Endothelial cell of umbilical vein (primary cell): ENCODE results near the gene IPO9. TPM values are rescaled to one million over a fixed set of nuclear protein-coding genes. Genes with fewer than 3 reads are reported as not detected.
A peak's percentile ranks its signal among the peaks of the same experiment; 100 is the strongest.

ENCODE experiments used
- BruUV-seq: library from RNA; stranded (reverse); fragments of 400-500 nt; replicated peaks from 2 replicates; lab custom pipeline; 2021; lab: Mats Ljungman, UMichigan
- CTCF ChIA-PET: fragments of 300-600, 350-600 bp; sonication (Branson Sonifier 250); formaldehyde crosslinking; loops from one replicate; lab custom pipeline; 2021; ENCODE audit warnings: antibody characterized with exemption, inconsistent platforms; lab: Charles Lee
- POLR2A ChIA-PET: fragments of 300-600, 350-600 bp; sonication (Branson Sonifier 250); formaldehyde crosslinking; loops from one replicate; lab custom pipeline; 2021; ENCODE audit warnings: antibody characterized with exemption, inconsistent platforms; lab: Charles Lee
- DNase-seq: peaks from one replicate; pipeline ENCODE4 v3.0.0-alpha.2; 2011; ENCODE audit warnings: low read depth, low spot score
- FAIRE-seq: peaks from 2 replicates; lab custom pipeline; 2011; peaks lifted over from hg19 to GRCh38; lab: Jason Lieb, UNC
- H2AFZ ChIP-seq: 2 replicates; pipeline ENCODE4 v1.6.0; 2012; ENCODE audit warnings: low read depth, low read length, control low read depth, inconsistent platforms
- H3K27ac ChIP-seq: 2 replicates; pipeline ENCODE4 v1.5.1; 2011; ENCODE audit warnings: low read depth, mild to moderate bottlenecking, control low read depth, low read length, moderate library complexity; ENCODE audit not compliant: insufficient read depth
- H3K27me3 ChIP-seq, 2 experiments: 2 replicates each; pipeline versions ENCODE4 v1.6.0 to v1.6.1; 2011; ENCODE audit warnings: low read length in 2 of 2, mixed read lengths in 1 of 2; ENCODE audit not compliant: control insufficient read depth in 2 of 2, insufficient read depth in 2 of 2
- H3K36me3 ChIP-seq, 2 experiments: 2 replicates in 1 of 2; 3 replicates in 1 of 2; pipeline ENCODE4 v1.5.1; 2011; ENCODE audit warnings: low read length in 2 of 2, mild to moderate bottlenecking in 1 of 2, moderate library complexity in 1 of 2; ENCODE audit not compliant: control insufficient read depth in 2 of 2, insufficient read depth in 2 of 2; ENCODE audit errors: extremely low read depth in 1 of 2
- H3K4me1 ChIP-seq: 3 replicates; pipeline ENCODE4 v1.5.1; 2011; ENCODE audit warnings: mild to moderate bottlenecking, low read length; ENCODE audit not compliant: control insufficient read depth, insufficient read depth; ENCODE audit errors: extremely low read depth
- H3K4me2 ChIP-seq: 2 replicates; pipeline ENCODE4 v1.6.1; 2011; ENCODE audit warnings: low read length, control low read depth, mixed read lengths; ENCODE audit not compliant: insufficient read depth
- H3K4me3 ChIP-seq, 3 experiments: fragments of 200-600 bp in 1 of 3; sonication (generic), shearing (Covaris generic) in 1 of 3; replicated peaks in 1 of 3; 2 replicates each; pipeline ENCODE4 v1.5.1; 2011 to 2016; ENCODE audit warnings: control low read depth in 3 of 3, low read length in 3 of 3, mild to moderate bottlenecking in 2 of 3, inconsistent platforms in 1 of 3, low read depth in 1 of 3, moderate library complexity in 1 of 3; ENCODE audit not compliant: insufficient read depth in 1 of 3
- H3K79me2 ChIP-seq: 2 replicates; pipeline ENCODE4 v1.6.0; 2012; ENCODE audit warnings: low read length, inconsistent platforms; ENCODE audit not compliant: control insufficient read depth, insufficient read depth
- H3K9ac ChIP-seq: replicated peaks from 2 replicates; pipeline ENCODE3; 2011; ENCODE audit warnings: low read length, control low read depth; ENCODE audit not compliant: insufficient read depth; ENCODE audit errors: extremely low read depth
- H3K9me1 ChIP-seq: replicated peaks from 3 replicates; pipeline ENCODE4 v1.6.0; 2011; ENCODE audit warnings: mild to moderate bottlenecking, low read length; ENCODE audit not compliant: control insufficient read depth, insufficient read depth; ENCODE audit errors: extremely low read depth
- H3K9me3 ChIP-seq: replicated peaks from 2 replicates; pipeline ENCODE4 v1.5.1; 2012; ENCODE audit warnings: low read length, inconsistent platforms; ENCODE audit not compliant: control insufficient read depth, insufficient read depth
- H4K20me1 ChIP-seq: replicated peaks from 2 replicates; pipeline ENCODE3; 2011; ENCODE audit warnings: mild to moderate bottlenecking, low read length; ENCODE audit not compliant: control insufficient read depth, insufficient read depth; ENCODE audit errors: extremely low read depth
- EZH2 ChIP-seq: IDR thresholded peaks from 2 replicates; pipeline ENCODE4 v1.6.1; 2012; ENCODE audit warnings: borderline replicate concordance, low read depth, mild to moderate bottlenecking, moderate library complexity, low read length, inconsistent platforms; ENCODE audit not compliant: severe bottlenecking
- FOS ChIP-seq: IDR thresholded peaks from 2 replicates; pipeline ENCODE4 v1.6.1; 2011; ENCODE audit warnings: mild to moderate bottlenecking, low read length, moderate library complexity, borderline replicate concordance; ENCODE audit not compliant: insufficient read depth
- GATA2 ChIP-seq: IDR thresholded peaks from 2 replicates; pipeline ENCODE4 v1.7.0; 2011; ENCODE audit warnings: low read depth, mild to moderate bottlenecking, moderate library complexity, mixed read lengths, low read length; ENCODE audit not compliant: insufficient read length, insufficient read depth
- JUN ChIP-seq: IDR thresholded peaks from 2 replicates; pipeline ENCODE4 v1.6.1; 2011; ENCODE audit warnings: borderline replicate concordance, low read depth; ENCODE audit not compliant: insufficient read length, insufficient read depth
- MYC ChIP-seq: IDR thresholded peaks from one replicate; pipeline ENCODE4 v1.6.1; 2011; ENCODE audit warnings: mild to moderate bottlenecking, low read depth, low read length
- POLR2A ChIP-seq: IDR thresholded peaks from 2 replicates; pipeline ENCODE4 v1.6.1; 2012; ENCODE audit warnings: low read depth, mild to moderate bottlenecking, control low read depth, low read length
- POLR2AphosphoS5 ChIP-seq: IDR thresholded peaks from 2 replicates; pipeline ENCODE4 v1.6.1; 2012; ENCODE audit warnings: low read depth, mild to moderate bottlenecking, control low read depth, low read length, moderate library complexity; ENCODE audit not compliant: insufficient read depth
- dilution Hi-C: fragments of 300-500 bp; cut with MboI; formaldehyde crosslinking; loops from one replicate; pipeline ENCODE4 v1.15.0; 2019; ENCODE audit warnings: low sequenced_read_pairs; ENCODE audit not compliant: extremely low pct_ligation_motif_present
- intact Hi-C: fragments of 100-400 bp; cut with micrococcal nuclease; formaldehyde crosslinking; loops from one replicate; pipeline ENCODE4 v1.10.0; 2022
- polyA plus RNA-seq, 4 experiments: library from polyadenylated mRNA; depleted of rRNA in 3 of 4; stranded (reverse) in 3 of 4; unstranded in 1 of 4; fragments of >200 nt; gene quantifications; 2 replicates each; pipeline versions ENCODE4 v1.2.1 to v1.2.3, GENCODE V29; 2011 to 2012; ENCODE audit warnings: missing spikeins in 1 of 4
- total RNA-seq: library from RNA; stranded (reverse); gene quantifications from 2 replicates; pipeline ENCODE4 v1.2.3, GENCODE V29; 2021
- TF ChIP-seq, protein P1 (sequence below): IDR thresholded peaks from 2 replicates; pipeline ENCODE4 v1.6.1; 2011; ENCODE audit not compliant: insufficient read depth, insufficient read length
- TF ChIP-seq, protein P2 (sequence below), 2 donors: IDR thresholded peaks; 1 replicate in 1 of 2; 2 replicates in 1 of 2; pipeline ENCODE4 v1.5.1; 2011; ENCODE audit warnings: low read length in 2 of 2, mild to moderate bottlenecking in 2 of 2, moderate library complexity in 2 of 2, control low read depth in 1 of 2, inconsistent platforms in 1 of 2, low read depth in 1 of 2; ENCODE audit not compliant: insufficient read depth in 1 of 2; ENCODE audit errors: extremely low read depth in 1 of 2

Gene IPO9
- total and polyA plus RNA-seq, 2 donors (not counting 3 experiments of a cell fraction or from before 2014, with no cell fraction given): 53.4 to 104 TPM

DNA sequence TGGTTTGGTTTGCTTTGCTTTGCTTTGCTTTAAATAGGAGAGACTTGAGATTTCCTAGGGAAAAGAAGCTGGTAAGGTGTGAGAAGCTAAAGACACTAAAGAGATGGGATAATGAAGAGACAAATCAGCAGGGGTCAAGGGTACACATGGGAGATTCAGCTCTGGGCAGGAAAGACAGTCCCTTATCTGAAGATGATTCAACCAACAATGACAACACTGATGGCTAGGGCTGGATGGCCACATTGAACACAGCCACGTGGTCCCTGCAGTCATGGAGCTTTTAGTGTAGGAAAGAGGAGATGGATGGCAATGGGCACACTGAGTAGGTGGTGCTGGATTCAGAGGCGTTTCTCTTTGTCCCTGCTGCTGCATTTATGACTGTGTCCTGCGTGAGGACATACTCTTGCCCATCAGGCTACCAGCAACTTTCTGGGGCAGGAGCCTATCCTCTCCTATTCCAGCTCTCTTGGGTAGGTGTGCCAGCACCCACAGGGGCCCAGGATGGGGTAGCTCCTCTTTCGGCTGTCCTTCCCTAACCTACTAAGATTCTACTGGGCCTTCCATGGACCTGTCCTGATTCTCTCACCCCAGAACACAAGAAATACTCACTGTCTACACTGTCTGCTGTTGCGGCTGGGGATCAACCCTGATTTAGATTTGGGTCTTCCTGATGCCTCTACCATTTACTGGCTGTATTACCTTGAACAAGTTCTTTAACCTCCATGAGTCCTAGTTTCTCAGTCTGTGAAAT is 58.3 kb downstream of the IPO9 start:
- ChIA-PET POLR2A (no interaction called here), CTCF (interaction anchor here (2.1 to 2.6 kb wide), 3 partner anchors 8 to 9 kb away, joined by 14 to 21 read pairs (median 18); no protein-coding TSS in a partner anchor)
- H3K9me1 ChIP-seq: no peaks in the 10 kb centered on the region
- no TSS peak for BruUV-seq
- dilution Hi-C loops (no loop called here), intact Hi-C loops (no loop called here)
- no peaks in the 10 kb centered on the region for H3K79me2 ChIP-seq
- TF ChIP-seq POLR2A (no peak), POLR2AphosphoS5 (no peak), GATA2 (no peak), JUN (no peak), EZH2 (no peak), MYC (no peak), FOS (no peak)
- TF ChIP-seq, protein P1, sequence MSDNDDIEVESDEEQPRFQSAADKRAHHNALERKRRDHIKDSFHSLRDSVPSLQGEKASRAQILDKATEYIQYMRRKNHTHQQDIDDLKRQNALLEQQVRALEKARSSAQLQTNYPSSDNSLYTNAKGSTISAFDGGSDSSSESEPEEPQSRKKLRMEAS: no peak
- TF ChIP-seq, protein P2, sequence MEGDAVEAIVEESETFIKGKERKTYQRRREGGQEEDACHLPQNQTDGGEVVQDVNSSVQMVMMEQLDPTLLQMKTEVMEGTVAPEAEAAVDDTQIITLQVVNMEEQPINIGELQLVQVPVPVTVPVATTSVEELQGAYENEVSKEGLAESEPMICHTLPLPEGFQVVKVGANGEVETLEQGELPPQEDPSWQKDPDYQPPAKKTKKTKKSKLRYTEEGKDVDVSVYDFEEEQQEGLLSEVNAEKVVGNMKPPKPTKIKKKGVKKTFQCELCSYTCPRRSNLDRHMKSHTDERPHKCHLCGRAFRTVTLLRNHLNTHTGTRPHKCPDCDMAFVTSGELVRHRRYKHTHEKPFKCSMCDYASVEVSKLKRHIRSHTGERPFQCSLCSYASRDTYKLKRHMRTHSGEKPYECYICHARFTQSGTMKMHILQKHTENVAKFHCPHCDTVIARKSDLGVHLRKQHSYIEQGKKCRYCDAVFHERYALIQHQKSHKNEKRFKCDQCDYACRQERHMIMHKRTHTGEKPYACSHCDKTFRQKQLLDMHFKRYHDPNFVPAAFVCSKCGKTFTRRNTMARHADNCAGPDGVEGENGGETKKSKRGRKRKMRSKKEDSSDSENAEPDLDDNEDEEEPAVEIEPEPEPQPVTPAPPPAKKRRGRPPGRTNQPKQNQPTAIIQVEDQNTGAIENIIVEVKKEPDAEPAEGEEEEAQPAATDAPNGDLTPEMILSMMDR (IDR thresholded peaks at IDR 0.05; ENCODE audit: extremely low read depth in 1 of 2, insufficient read depth in 1 of 2, low read depth in 1 of 2, low read length in 2 of 2): no peak
- H3K36me3 ChIP-seq: no peaks in the 10 kb centered on the region
- no peak overlapping the region for H3K9ac ChIP-seq
- H3K27me3 ChIP-seq: no peaks in the 10 kb centered on the region
- no peak overlapping the region for H3K4me3 ChIP-seq
- no peak overlapping the region for H3K4me2 ChIP-seq
- no peak for DNase-seq
- no peaks in the 10 kb centered on the region for H3K9me3 ChIP-seq
- H2AFZ ChIP-seq: no peak overlapping the region
- no peaks in the 10 kb centered on the region for H4K20me1 ChIP-seq
- peaks cover 12% of the 10 kb centered on the region for H3K4me1 ChIP-seq
- peak; percentile 8 for FAIRE-seq
- H3K27ac ChIP-seq: no peak overlapping the region
